Lower lobe of right lung (tissue), 2 donors: ENCODE data around the gene TMEM109. TPM values are rescaled to one million over a fixed set of nuclear protein-coding genes. Genes with fewer than 3 reads are reported as not detected.

Source experiments
- ATAC-seq, 2 donors: fragments of 200-7000 bp; cut with Tn5 transposase; one replicate each; pipeline ENCODE4 v1.9.1; 2020 to 2022; ENCODE audit warnings: mild to moderate bottlenecking in 2 of 2, moderate library complexity in 2 of 2
- DNase-seq: peaks from one replicate; pipeline ENCODE4 v3.0.0-alpha.2; 2020
- H3K27ac ChIP-seq: fragments of 200-600 bp; one replicate; pipeline ENCODE4 v1.8.0; 2022
- H3K27me3 ChIP-seq: fragments of 200-600 bp; one replicate; pipeline ENCODE4 v1.8.0; 2022; ENCODE audit warnings: low read depth
- H3K36me3 ChIP-seq: fragments of 200-600 bp; one replicate; pipeline ENCODE4 v1.8.0; 2022; ENCODE audit warnings: mild to moderate bottlenecking
- H3K4me1 ChIP-seq: fragments of 200-600 bp; one replicate; pipeline ENCODE4 v1.8.0; 2022
- H3K4me3 ChIP-seq: fragments of 200-600 bp; one replicate; pipeline ENCODE4 v1.8.0; 2022; ENCODE audit warnings: mild to moderate bottlenecking
- H3K9me3 ChIP-seq: fragments of 200-600 bp; one replicate; pipeline ENCODE4 v1.8.0; 2022
- CTCF ChIP-seq: fragments of 200-600 bp; IDR thresholded peaks from one replicate; pipeline ENCODE4 v1.8.0; 2022; ENCODE audit warnings: antibody characterized with exemption, mild to moderate bottlenecking
- intact Hi-C: fragments of 100-400 bp; cut with DNase I; formaldehyde crosslinking; loops from one replicate; pipeline ENCODE4 v1.11.0; 2022
- total RNA-seq: library from RNA; stranded (reverse); fragmentation: NEBNext Ultra II Directional; extraction: Animal tissue kit (Norgen Biotek cat#: 25700); gene quantifications from one replicate; pipeline ENCODE4 v1.2.1, GENCODE V29; 2021
- donor health status: DM: no; HTN: yes; CAD: no; lungs with severe emphysema.

The TMEM109 gene
- total RNA-seq, 1 donor from 2014 or later = 142 TPM

GRCh38 chr11:60919320-60919719 lies 5.4 kb downstream of the TMEM109 start:
- peaks cover 53% of the 10 kb centered on the region for H3K4me1 ChIP-seq
- intact Hi-C loops = no loop called here

GRCh38 chr11:60919956-60920355 lies 6.0 kb downstream of the TMEM109 start:
- intact Hi-C loops = no loop called here
- ATAC-seq = no peak

More at GRCh38 chr11:60919320-60919719, 5.4 kb downstream of the TMEM109 start:
- H3K4me3 ChIP-seq = no peak overlapping the region
- peaks cover 8% of the 10 kb centered on the region for H3K27me3 ChIP-seq
- ATAC-seq (no peak), DNase-seq (no peak)
- peaks cover 36% of the 10 kb centered on the region for H3K36me3 ChIP-seq
- H3K27ac ChIP-seq = no peak overlapping the region
- no peaks in the 10 kb centered on the region for H3K9me3 ChIP-seq
- TF ChIP-seq CTCF = no peak

DNA sequence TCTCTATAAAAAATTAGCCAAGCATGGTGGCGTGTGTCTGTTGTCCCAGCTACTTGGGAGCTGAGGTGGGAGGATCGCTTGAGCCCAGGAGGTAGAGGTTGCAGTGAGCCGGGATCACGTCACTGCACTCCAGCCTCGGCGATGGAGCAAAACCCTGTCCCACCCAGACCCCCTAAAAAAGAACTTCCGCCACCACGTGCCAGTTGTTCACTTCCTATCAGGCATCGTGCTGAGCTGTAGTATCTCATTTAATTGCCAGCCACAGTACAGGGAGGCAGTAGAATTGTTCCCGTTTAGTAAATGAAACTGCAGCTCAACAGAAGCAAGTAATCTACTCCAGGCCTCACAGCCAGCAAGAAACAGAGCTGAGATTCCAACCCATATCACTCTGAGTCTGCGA lies 7.3 kb downstream of the TMEM109 start:
- no peak for TF ChIP-seq CTCF
- Histone ChIP-seq H3K9me3 (no peaks in the 10 kb centered on the region), H3K27ac (no peak overlapping the region), H3K36me3 (peaks cover 36% of the 10 kb centered on the region), H3K27me3 (peaks cover 20% of the 10 kb centered on the region), H3K4me1 (peaks cover 48% of the 10 kb centered on the region), H3K4me3 (no peak overlapping the region)
- ATAC-seq (no peak), DNase-seq (no peak)
- intact Hi-C loops = no loop called here

More at GRCh38 chr11:60919956-60920355, 6.0 kb downstream of the TMEM109 start:
- Histone ChIP-seq H3K27ac (no peak overlapping the region), H3K27me3 (peaks cover 13% of the 10 kb centered on the region), H3K4me3 (no peak overlapping the region), H3K9me3 (no peaks in the 10 kb centered on the region), H3K4me1 (peaks cover 54% of the 10 kb centered on the region), H3K36me3 (peaks cover 36% of the 10 kb centered on the region)
- TF ChIP-seq CTCF = no peak
- no peak for DNase-seq

DNA sequence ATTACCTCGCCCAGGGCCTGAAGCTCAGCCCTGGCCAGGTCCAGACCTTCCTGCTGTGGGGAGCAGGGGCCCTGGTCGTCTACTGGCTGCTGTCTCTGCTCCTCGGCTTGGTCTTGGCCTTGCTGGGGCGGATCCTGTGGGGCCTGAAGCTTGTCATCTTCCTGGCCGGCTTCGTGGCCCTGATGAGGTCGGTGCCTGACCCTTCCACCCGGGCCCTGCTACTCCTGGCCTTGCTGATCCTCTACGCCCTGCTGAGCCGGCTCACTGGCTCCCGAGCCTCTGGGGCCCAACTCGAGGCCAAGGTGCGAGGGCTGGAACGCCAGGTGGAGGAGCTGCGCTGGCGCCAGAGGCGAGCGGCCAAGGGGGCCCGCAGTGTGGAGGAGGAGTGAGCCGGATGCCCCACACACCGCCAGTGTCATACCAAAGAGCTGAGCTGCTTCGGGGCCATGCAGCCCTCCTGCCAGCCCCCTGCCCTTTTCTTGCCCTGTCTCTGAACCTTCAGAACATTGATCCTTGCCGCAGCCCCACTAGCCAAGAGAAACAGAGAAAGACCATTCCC lies 7.9 kb downstream of the TMEM109 start:
- no peak for TF ChIP-seq CTCF
- Histone ChIP-seq H3K9me3 (no peaks in the 10 kb centered on the region), H3K36me3 (peaks cover 36% of the 10 kb centered on the region), H3K27ac (no peak overlapping the region), H3K4me3 (no peak overlapping the region), H3K27me3 (peaks cover 20% of the 10 kb centered on the region), H3K4me1 (peaks cover 42% of the 10 kb centered on the region)
- DNase-seq (no peak), ATAC-seq (no peak)
- intact Hi-C loops = no loop called here

GRCh38 chr11:60922906-60923305 lies 8.9 kb downstream of the TMEM109 start:
- no peak overlapping the region for H3K27ac ChIP-seq
- peaks cover 36% of the 10 kb centered on the region for H3K36me3 ChIP-seq
- ATAC-seq (no peak), DNase-seq (no peak)
- H3K27me3 ChIP-seq = peaks cover 20% of the 10 kb centered on the region
- H3K4me1 ChIP-seq = peaks cover 37% of the 10 kb centered on the region
- no peak overlapping the region for H3K4me3 ChIP-seq
- TF ChIP-seq CTCF = no peak
- intact Hi-C loops = no loop called here
- H3K9me3 ChIP-seq = no peaks in the 10 kb centered on the region
